Cardiac muscle cell (in vitro differentiated cells and primary cell): ENCODE results near the gene OXER1. TPM values are rescaled to one million over a fixed set of nuclear protein-coding genes. Genes with fewer than 3 reads are reported as not detected.

Source experiments
- DNase-seq, 2 donors: peaks; one replicate each; pipeline versions ENCODE4 v3.0.0 to v3.0.0-alpha.2; 2010 to 2017; ENCODE audit warnings: low read depth in 1 of 2, low spot score in 1 of 2
- H3K27ac ChIP-seq: fragments of 200-600 bp; sonication (generic); 2 replicates; pipeline ENCODE4 v1.5.1; 2016
- H3K27me3 ChIP-seq: fragments of 200-600 bp; sonication (generic); 2 replicates; pipeline ENCODE4 v1.6.0; 2016; ENCODE audit warnings: control low read depth
- H3K36me3 ChIP-seq: fragments of 200-600 bp; sonication (generic); 2 replicates; pipeline ENCODE4 v1.5.1; 2016; ENCODE audit warnings: control low read depth
- H3K4me1 ChIP-seq: fragments of 200-600 bp; sonication (generic); 2 replicates; pipeline ENCODE4 v1.8.1; 2017; ENCODE audit warnings: low read depth, mild to moderate bottlenecking, mixed run types
- H3K4me3 ChIP-seq: fragments of 200-600 bp; sonication (generic); 2 replicates; pipeline ENCODE4 v1.5.1; 2016; ENCODE audit warnings: mild to moderate bottlenecking
- H3K9me3 ChIP-seq: fragments of 200-600 bp; sonication (generic); 2 replicates; pipeline ENCODE4 v1.5.1; 2017; ENCODE audit warnings: low read depth, mild to moderate bottlenecking, control low read depth
- CTCF ChIP-seq: IDR thresholded peaks from 2 replicates; pipeline ENCODE4 v1.5.1; 2012; ENCODE audit warnings: low read depth, mild to moderate bottlenecking, low read length
- polyA plus RNA-seq: library from polyadenylated mRNA; unstranded; fragments of >200 nt; fragmentation: Nextera tagmentation; extraction: Ambion mirVana; gene quantifications from 2 replicates; pipeline ENCODE4 v1.2.1, GENCODE V29; 2016
- total RNA-seq: library from RNA; depleted of rRNA; stranded (reverse); fragments of >200 nt; gene quantifications from 2 replicates; pipeline ENCODE4 v1.2.3, GENCODE V29; 2016

OXER1 gene
- total and polyA plus RNA-seq, 2 experiments from 2014 or later: 0.15 to 0.48 TPM

GRCh38 chr2:42752816-42753813, 10.8 kb downstream of the OXER1 start:
- Histone ChIP-seq H3K9me3 (no peaks in the 10 kb centered on the region), H3K36me3 (no peaks in the 10 kb centered on the region), H3K4me3 (no peak overlapping the region), H3K4me1 (peaks cover 9% of the 10 kb centered on the region), H3K27me3 (no peaks in the 10 kb centered on the region), H3K27ac (no peak overlapping the region)
- no peak for DNase-seq
- no peak for TF ChIP-seq CTCF

- no peak for TF ChIP-seq CTCF
- Histone ChIP-seq H3K9me3 (no peaks in the 10 kb centered on the region), H3K4me3 (no peak overlapping the region), H3K27me3 (no peaks in the 10 kb centered on the region), H3K36me3 (no peaks in the 10 kb centered on the region), H3K27ac (no peak overlapping the region), H3K4me1 (peaks cover 9% of the 10 kb centered on the region)
- DNase-seq: no peak
Observed at GRCh38 chr2:42752314-42752713, 11.6 kb downstream of the OXER1 start.

- H3K4me3 ChIP-seq: no peak overlapping the region
- H3K4me1 ChIP-seq: peaks cover 9% of the 10 kb centered on the region
- no peaks in the 10 kb centered on the region for H3K36me3 ChIP-seq
- no peak for TF ChIP-seq CTCF
- no peaks in the 10 kb centered on the region for H3K9me3 ChIP-seq
- no peaks in the 10 kb centered on the region for H3K27me3 ChIP-seq
- DNase-seq: no peak
- no peak overlapping the region for H3K27ac ChIP-seq
Observed at GRCh38 chr2:42748840-42749239, 15.1 kb downstream of the OXER1 start.

GRCh38 chr2:42747422-42747821, 16.5 kb downstream of the OXER1 start:
- TF ChIP-seq CTCF: no peak
- Histone ChIP-seq H3K4me1 (peaks cover 9% of the 10 kb centered on the region), H3K27ac (no peak overlapping the region), H3K4me3 (no peak overlapping the region), H3K9me3 (no peaks in the 10 kb centered on the region), H3K36me3 (no peaks in the 10 kb centered on the region), H3K27me3 (no peaks in the 10 kb centered on the region)
- DNase-seq: peak in 1 of 2 donors; percentile 41

- Histone ChIP-seq H3K4me1 (peaks cover 2% of the 10 kb centered on the region), H3K27ac (no peak overlapping the region)
- DNase-seq: no peak
Observed at GRCh38 chr2:42744545-42745082, 19.3 kb downstream of the OXER1 start.

More at GRCh38 chr2:42744545-42745082, 19.3 kb downstream of the OXER1 start:
- H3K27me3 ChIP-seq: no peaks in the 10 kb centered on the region
- H3K4me3 ChIP-seq: no peak overlapping the region
- no peaks in the 10 kb centered on the region for H3K9me3 ChIP-seq
- no peaks in the 10 kb centered on the region for H3K36me3 ChIP-seq
- no peak for TF ChIP-seq CTCF
